ENCODE measurements around the gene RAD51B.
A peak's percentile ranks its signal among the peaks of the same experiment; 100 is the strongest.

Gene RAD51B

DNA sequence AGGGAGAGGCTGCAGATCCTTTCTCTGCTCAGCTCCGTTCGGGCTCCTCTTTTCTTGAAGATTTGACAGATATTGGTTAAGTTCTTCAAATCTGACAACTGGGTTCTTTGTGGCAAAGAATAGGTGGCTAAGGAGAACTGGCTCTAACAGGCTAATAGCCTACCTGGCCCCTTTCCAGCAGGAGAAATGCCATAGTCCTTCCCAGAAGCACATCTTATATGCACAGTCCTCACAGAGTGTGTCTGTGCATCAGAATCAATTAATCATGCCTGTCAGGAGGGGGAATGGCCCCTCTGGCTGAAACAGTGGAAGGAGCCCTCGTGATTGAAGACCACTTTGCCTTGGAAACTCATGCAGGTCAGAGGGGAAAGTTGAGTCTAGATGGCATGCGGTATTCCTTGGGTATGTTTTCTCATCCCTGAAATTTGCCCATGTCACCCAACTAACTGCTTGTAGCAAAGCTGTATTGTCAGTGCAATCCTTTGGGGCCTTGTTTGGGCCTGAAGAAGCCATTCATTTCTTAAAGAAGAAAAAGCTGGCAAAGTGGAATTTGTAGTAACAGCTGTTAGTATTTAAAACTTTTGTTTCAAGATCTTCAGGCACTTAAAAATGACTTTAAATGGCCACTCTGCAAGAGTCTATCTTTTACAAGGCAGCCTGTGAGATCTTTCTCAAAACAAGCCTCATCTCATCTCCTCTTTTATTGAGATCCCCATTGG, 721.8 kb downstream of the RAD51B start:
- peak overlapping the region; percentile 97 to 100 (median 98) for H3K27ac Mint-ChIP-seq
- no peaks in the 10 kb centered on the region for H3K27me3 Mint-ChIP-seq (ENCODE audit: low read depth)
- no peak overlapping the region for H3K4me3 Mint-ChIP-seq
- no peaks in the 10 kb centered on the region for H3K9me3 Mint-ChIP-seq
- TF ChIP-seq, protein P1, sequence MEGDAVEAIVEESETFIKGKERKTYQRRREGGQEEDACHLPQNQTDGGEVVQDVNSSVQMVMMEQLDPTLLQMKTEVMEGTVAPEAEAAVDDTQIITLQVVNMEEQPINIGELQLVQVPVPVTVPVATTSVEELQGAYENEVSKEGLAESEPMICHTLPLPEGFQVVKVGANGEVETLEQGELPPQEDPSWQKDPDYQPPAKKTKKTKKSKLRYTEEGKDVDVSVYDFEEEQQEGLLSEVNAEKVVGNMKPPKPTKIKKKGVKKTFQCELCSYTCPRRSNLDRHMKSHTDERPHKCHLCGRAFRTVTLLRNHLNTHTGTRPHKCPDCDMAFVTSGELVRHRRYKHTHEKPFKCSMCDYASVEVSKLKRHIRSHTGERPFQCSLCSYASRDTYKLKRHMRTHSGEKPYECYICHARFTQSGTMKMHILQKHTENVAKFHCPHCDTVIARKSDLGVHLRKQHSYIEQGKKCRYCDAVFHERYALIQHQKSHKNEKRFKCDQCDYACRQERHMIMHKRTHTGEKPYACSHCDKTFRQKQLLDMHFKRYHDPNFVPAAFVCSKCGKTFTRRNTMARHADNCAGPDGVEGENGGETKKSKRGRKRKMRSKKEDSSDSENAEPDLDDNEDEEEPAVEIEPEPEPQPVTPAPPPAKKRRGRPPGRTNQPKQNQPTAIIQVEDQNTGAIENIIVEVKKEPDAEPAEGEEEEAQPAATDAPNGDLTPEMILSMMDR (IDR thresholded peaks at IDR 0.05; ENCODE audit: unreplicated experiment in 3 of 3), result no peak
- peaks cover 85% of the 10 kb centered on the region for H3K4me1 Mint-ChIP-seq
- no peaks in the 10 kb centered on the region for H3K36me3 Mint-ChIP-seq (ENCODE audit: low read depth)

DNA sequence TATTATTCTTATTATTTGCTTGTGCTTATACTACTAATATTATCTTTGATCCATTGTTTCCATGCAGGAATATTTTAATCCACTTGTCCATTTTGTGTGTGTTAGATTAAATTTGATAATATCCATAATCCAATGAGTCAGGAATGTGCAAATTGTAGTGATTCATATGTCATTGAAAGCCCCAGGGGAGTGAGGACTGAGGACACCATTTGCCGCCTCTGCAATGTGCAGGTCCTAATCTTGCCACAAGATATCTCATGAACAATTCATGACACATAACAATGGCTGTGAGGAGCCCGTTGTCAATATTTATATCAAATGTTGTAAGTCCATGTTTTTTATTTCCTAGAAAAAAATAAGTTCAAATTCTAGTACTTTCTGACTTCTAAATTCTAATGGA, 722.8 kb downstream of the RAD51B start:
- no peaks in the 10 kb centered on the region for H3K9me3 Mint-ChIP-seq
- H3K4me1 Mint-ChIP-seq, result peaks cover 95% of the 10 kb centered on the region
- peak overlapping the region; percentile 73 to 100 (median 98) for H3K27ac Mint-ChIP-seq
- no peaks in the 10 kb centered on the region for H3K27me3 Mint-ChIP-seq (ENCODE audit: low read depth)
- no peaks in the 10 kb centered on the region for H3K36me3 Mint-ChIP-seq (ENCODE audit: low read depth)
- H3K4me3 Mint-ChIP-seq, result no peak overlapping the region
- TF ChIP-seq, protein P1 (IDR thresholded peaks at IDR 0.05; ENCODE audit: unreplicated experiment in 3 of 3), result no peak

DNA sequence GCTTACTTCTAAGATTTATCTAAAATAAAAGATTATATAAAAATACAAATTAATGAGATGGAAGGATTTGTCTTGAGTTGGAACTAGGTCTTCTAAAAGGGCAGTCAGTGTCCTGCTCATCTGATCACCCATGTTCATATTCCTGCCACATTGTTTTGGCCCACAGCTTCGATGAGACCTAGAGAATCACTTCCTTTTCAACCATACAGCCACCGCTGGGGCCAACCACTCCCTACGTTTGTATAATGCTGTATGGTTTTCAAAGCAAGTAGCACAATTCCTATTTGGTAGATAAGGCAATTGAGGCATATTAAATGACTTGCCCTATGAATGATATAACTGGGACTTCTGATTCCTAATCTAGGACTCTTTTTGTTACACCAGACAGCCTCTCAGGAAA, 723.9 kb downstream of the RAD51B start:
- no peak overlapping the region for H3K4me3 Mint-ChIP-seq
- no peaks in the 10 kb centered on the region for H3K9me3 Mint-ChIP-seq

DNA sequence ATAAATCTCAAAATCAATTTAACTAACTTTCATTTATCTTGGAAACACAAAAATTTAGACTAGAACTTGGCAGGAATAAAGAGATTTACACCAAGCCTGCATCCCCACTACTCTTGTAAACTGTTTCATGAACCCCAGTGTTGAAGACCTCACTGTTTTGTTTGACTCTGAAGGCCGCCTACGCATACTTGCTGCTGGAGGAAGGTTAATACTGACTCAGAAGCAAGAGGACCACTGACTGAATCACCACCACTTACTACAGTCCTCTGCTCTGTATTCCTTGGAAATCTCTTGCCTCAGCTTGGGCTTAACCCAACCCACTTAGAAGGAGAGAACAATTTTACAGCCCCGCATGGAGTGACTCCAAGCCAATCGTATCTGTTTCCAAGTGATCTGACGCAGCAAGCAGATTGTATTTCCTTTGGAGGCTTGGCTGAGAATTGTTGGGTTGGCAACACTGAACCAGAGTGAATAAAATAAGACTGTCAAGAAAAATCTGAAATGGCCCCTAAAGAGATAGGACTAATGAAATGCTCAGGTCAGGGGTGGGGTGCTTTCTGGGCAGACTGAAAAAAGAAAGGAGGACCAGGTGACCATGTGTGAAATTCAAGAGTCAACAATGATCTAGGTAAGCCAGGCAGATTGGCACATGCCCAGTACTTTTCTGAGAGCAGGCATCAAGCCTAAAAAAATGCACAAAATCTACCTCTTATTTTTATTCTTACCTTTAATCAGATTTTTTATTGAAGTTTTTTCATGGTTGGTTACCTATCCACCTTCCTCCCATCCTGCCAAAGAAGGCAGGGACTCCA, 724.7 kb downstream of the RAD51B start:
- Mint-ChIP-seq H3K36me3 (ENCODE audit: low read depth) (no peaks in the 10 kb centered on the region), H3K4me3 (peak overlapping the region in 2 of 3 experiments; percentile 32 to 39), H3K4me1 (peaks cover 98% of the 10 kb centered on the region), H3K9me3 (no peaks in the 10 kb centered on the region), H3K27me3 (ENCODE audit: low read depth) (no peaks in the 10 kb centered on the region), H3K27ac (peak overlapping the region; percentile 90 to 100 (median 98))
- TF ChIP-seq, protein P1 (IDR thresholded peaks at IDR 0.05; ENCODE audit: unreplicated experiment in 3 of 3), result no peak

More for the DNA sequence above, 723.9 kb downstream of the RAD51B start:
- peak overlapping the region; percentile 90 to 100 (median 98) for H3K27ac Mint-ChIP-seq
- H3K27me3 Mint-ChIP-seq (ENCODE audit: low read depth), result no peaks in the 10 kb centered on the region
- H3K36me3 Mint-ChIP-seq (ENCODE audit: low read depth), result no peaks in the 10 kb centered on the region
- peaks cover 99% of the 10 kb centered on the region for H3K4me1 Mint-ChIP-seq
- TF ChIP-seq, protein P1 (IDR thresholded peaks at IDR 0.05; ENCODE audit: unreplicated experiment in 3 of 3), result no peak

DNA sequence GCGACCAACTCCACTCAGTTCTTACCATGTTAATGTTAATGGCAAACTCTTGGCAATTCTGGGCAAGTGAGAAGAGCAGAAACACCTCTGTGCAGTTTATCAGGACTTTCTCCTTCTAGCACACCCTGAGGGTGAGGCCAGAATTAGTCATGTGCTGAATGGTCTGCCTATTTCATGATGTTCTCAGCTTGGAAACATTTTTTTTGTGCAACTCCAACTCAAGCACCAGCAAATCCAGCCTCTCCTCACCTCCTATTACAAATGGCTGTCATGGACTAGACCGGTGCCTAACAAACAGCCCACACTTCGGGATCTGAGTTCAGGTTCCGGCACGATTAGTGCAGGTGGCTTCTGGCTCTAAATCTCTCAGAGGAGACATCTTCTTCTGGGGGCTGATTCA, 727.3 kb downstream of the RAD51B start:
- Mint-ChIP-seq H3K9me3 (no peaks in the 10 kb centered on the region), H3K36me3 (ENCODE audit: low read depth) (no peaks in the 10 kb centered on the region), H3K4me1 (peaks cover 96% of the 10 kb centered on the region), H3K4me3 (no peak overlapping the region), H3K27me3 (ENCODE audit: low read depth) (no peaks in the 10 kb centered on the region), H3K27ac (peak overlapping the region; percentile 98 to 100 (median 98))
- TF ChIP-seq, protein P1 (IDR thresholded peaks at IDR 0.05; ENCODE audit: unreplicated experiment in 3 of 3), result no peak

Data from nephron (organoid).